DND-41 (cell line): ENCODE results near the gene CRTAC1.
A peak's percentile ranks its signal among the peaks of the same experiment; 100 is the strongest.

Experiments used
- ATAC-seq: fragments of 200-7000 bp; cut with Tn5 transposase; 3 replicates; pipeline ENCODE4 v1.9.1; 2021; ENCODE audit warnings: low read depth; ENCODE audit not compliant: insufficient read depth
- DNase-seq: peaks from one replicate; pipeline ENCODE4 v3.0.0-alpha.2; 2020
- H2AFZ ChIP-seq: 2 replicates; pipeline ENCODE4 v1.6.0; 2012; ENCODE audit warnings: low read depth, low read length
- H3K27ac ChIP-seq: 2 replicates; pipeline ENCODE4 v1.5.1; 2012; ENCODE audit warnings: low read length, inconsistent platforms
- H3K27me3 ChIP-seq: fragments of 200-600 bp; sonication (generic); 2 replicates; pipeline ENCODE4 v1.6.0; 2012; ENCODE audit warnings: low read length, mild to moderate bottlenecking, inconsistent platforms; ENCODE audit not compliant: insufficient read depth, poor library complexity
- H3K36me3 ChIP-seq: 2 replicates; pipeline ENCODE4 v1.5.1; 2012; ENCODE audit warnings: low read length, inconsistent platforms; ENCODE audit not compliant: insufficient read depth
- H3K4me1 ChIP-seq: 2 replicates; pipeline ENCODE4 v1.5.1; 2012; ENCODE audit warnings: mild to moderate bottlenecking, low read length; ENCODE audit not compliant: insufficient read depth
- H3K4me2 ChIP-seq: 2 replicates; pipeline ENCODE4 v1.6.0; 2012; ENCODE audit warnings: mild to moderate bottlenecking, moderate library complexity, low read length, inconsistent platforms; ENCODE audit not compliant: insufficient read depth
- H3K4me3 ChIP-seq, 2 experiments: fragments of 200-600 bp in 1 of 2; shearing (Covaris generic) in 1 of 2; 2 replicates each; pipeline ENCODE4 v1.5.1; 2012 to 2016; ENCODE audit warnings: inconsistent platforms in 2 of 2, low read length in 2 of 2, mild to moderate bottlenecking in 2 of 2, low read depth in 1 of 2, moderate library complexity in 1 of 2
- H3K79me2 ChIP-seq: 2 replicates; pipeline ENCODE4 v1.6.0; 2012; ENCODE audit warnings: low read length, inconsistent platforms; ENCODE audit not compliant: insufficient read depth
- H3K9ac ChIP-seq: 2 replicates; pipeline ENCODE4 v1.6.0; 2012; ENCODE audit warnings: low read depth, mild to moderate bottlenecking, inconsistent platforms, low read length, moderate library complexity
- H3K9me3 ChIP-seq: 2 replicates; pipeline ENCODE4 v1.5.1; 2012; ENCODE audit warnings: low read length, moderate library complexity, mild to moderate bottlenecking, inconsistent platforms; ENCODE audit not compliant: insufficient read depth, severe bottlenecking
- H4K20me1 ChIP-seq: 2 replicates; pipeline ENCODE4 v1.6.0; 2012; ENCODE audit warnings: low read length; ENCODE audit not compliant: insufficient read depth
- CTCF ChIP-seq: IDR thresholded peaks from 2 replicates; pipeline ENCODE4 v1.5.1; 2012; ENCODE audit warnings: borderline replicate concordance, low read length, moderate library complexity, mild to moderate bottlenecking; ENCODE audit not compliant: poor library complexity, severe bottlenecking; ENCODE audit errors: extremely low read depth
- EZH2 ChIP-seq: IDR thresholded peaks from 3 replicates; pipeline ENCODE4 v1.6.1; 2012; ENCODE audit warnings: borderline replicate concordance, low read depth, mild to moderate bottlenecking, moderate library complexity, low read length, inconsistent platforms; ENCODE audit not compliant: severe bottlenecking

CRTAC1 gene

GRCh38 chr10:97851341-97852001 is 178.9 kb downstream of the CRTAC1 start:
- H3K4me2 ChIP-seq, result no peak overlapping the region
- H3K27me3 ChIP-seq, result peaks cover 15% of the 10 kb centered on the region
- no peak overlapping the region for H3K9ac ChIP-seq
- peaks cover 14% of the 10 kb centered on the region for H3K4me1 ChIP-seq
- H3K79me2 ChIP-seq, result no peaks in the 10 kb centered on the region
- peaks cover 20% of the 10 kb centered on the region for H4K20me1 ChIP-seq
- H3K9me3 ChIP-seq, result no peaks in the 10 kb centered on the region
- DNase-seq, result no peak
- ATAC-seq, result no peak
- H3K27ac ChIP-seq, result no peak overlapping the region
- no peaks in the 10 kb centered on the region for H3K36me3 ChIP-seq
- no peak overlapping the region for H3K4me3 ChIP-seq
- no peak for TF ChIP-seq CTCF
- TF ChIP-seq EZH2, result no peak
- no peak overlapping the region for H2AFZ ChIP-seq

- DNase-seq (no peak), ATAC-seq (no peak)
- Histone ChIP-seq H3K9ac (no peak overlapping the region), H2AFZ (no peak overlapping the region), H3K4me2 (peak overlapping the region; percentile 87), H3K4me1 (peaks cover 14% of the 10 kb centered on the region), H3K9me3 (no peaks in the 10 kb centered on the region), H3K27me3 (peaks cover 15% of the 10 kb centered on the region), H3K4me3 (peak overlapping the region in 1 of 2 experiments; percentile 29; a peak in 2 of 4 replicates), H4K20me1 (peaks cover 20% of the 10 kb centered on the region), H3K27ac (no peak overlapping the region), H3K36me3 (no peaks in the 10 kb centered on the region), H3K79me2 (no peaks in the 10 kb centered on the region)
- TF ChIP-seq EZH2 (no peak), CTCF (no peak)
Measured at GRCh38 chr10:97850446-97850845, 180.0 kb downstream of the CRTAC1 start.

- TF ChIP-seq CTCF (no peak), EZH2 (no peak)
- no peak within 1 kb of the TSS; the same call in 1 of the 2 replicates for H2AFZ ChIP-seq
- H3K9me3 ChIP-seq, result no peaks in the 10 kb centered on the region
- no peaks in the 10 kb centered on the region for H3K36me3 ChIP-seq
- no peak within 1 kb of the TSS for H3K27ac ChIP-seq
- H4K20me1 ChIP-seq, result peaks cover 20% of the 10 kb centered on the region
- peaks cover 14% of the 10 kb centered on the region for H3K4me1 ChIP-seq
- ATAC-seq (peak; percentile 90), DNase-seq (peak; percentile 63)
- H3K79me2 ChIP-seq, result no peaks in the 10 kb centered on the region
- H3K4me2 ChIP-seq, result peak within 1 kb of the TSS; percentile 87
- no peak within 1 kb of the TSS; the same call in 1 of the 2 replicates for H3K9ac ChIP-seq
- peaks cover 15% of the 10 kb centered on the region for H3K27me3 ChIP-seq
- H3K4me3 ChIP-seq, result peak within 1 kb of the TSS; percentile 9 to 60; a peak in 3 of 4 replicates
Measured at GRCh38 chr10:97849687-97850402, 180.6 kb downstream of the CRTAC1 start, which contains the start of gene GOLGA7B. GOLGA7B (plus strand) TSS chr10:97849843; CDS start chr10:97850304, 461 bp downstream.
